HG03175 (cell line): ENCODE data around the gene PHC2.

ENCODE experiments used
- ATAC-seq: cut with Tn5 transposase; IDR thresholded peaks from one replicate; pipeline ENCODE4 v1.9.1; 2021; ENCODE audit warnings: mild to moderate bottlenecking, moderate library complexity; ENCODE audit not compliant: unreplicated experiment

The PHC2 gene

GRCh38 chr1:33373606-33374005 lies 57.3 kb downstream of the PHC2 start:
- ATAC-seq = no peak

- ATAC-seq = no peak
Measured at GRCh38 chr1:33372677-33373076, 58.2 kb downstream of the PHC2 start.

- ATAC-seq = no peak
Measured at GRCh38 chr1:33372162-33372561, 58.7 kb downstream of the PHC2 start.

DNA sequence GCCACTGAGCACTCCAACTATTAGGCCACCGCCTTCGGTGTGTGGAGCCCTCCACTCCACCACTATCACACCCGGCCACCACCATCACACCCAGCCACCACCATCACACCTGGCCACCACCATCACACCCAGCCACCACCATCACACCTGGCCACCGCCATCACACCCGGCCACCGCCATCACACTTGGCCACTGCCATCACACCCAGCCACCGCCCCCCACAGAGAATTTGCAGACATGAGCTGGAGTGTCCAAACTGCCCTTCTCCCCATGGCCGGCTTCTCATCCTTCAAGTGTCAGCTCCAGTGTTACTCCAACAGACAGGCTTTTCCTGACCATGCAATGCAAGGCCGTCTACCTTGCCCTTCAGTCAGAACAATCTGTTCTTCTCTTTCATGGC lies 59.6 kb downstream of the PHC2 start:
- no peak for ATAC-seq

DNA sequence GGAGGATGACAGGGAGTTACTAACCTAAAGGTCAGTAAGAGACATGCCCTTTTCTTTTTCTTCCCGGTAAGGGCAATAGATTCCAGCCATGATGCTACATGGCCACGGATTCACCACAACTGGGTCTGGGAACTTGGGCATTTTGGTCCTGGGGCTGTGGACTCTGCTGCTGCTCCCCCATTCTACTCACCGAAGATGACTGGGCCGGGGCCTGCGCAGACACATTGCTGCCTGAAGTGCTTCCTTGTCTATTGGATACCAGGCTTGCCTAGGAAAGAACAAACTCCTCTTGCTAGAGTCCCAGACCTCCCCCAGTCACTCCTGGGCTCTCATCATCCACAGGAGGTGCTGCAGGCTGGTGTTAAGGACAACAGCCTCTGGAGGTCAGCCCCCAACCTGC lies 60.1 kb downstream of the PHC2 start:
- ATAC-seq = no peak

DNA sequence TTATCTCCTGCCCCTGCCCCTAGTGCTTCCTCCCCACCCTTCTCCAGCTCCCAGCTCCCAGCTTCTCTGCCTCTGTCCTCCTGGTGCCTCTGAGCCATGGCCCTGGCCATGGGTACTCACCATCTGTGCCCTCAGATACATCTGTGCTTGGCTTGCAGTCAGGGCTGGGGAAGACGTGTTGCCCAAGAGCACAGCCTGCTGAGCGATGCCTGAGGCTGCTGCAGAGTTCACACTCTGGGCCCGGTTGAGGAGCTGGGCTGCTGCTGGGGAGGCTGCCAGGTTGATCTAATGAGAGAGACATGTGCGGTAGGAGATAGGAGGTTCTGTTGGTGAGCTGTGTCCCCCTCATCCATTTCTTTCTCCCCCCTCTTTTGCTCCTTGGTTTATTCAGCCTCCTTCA lies 60.6 kb downstream of the PHC2 start:
- ATAC-seq = no peak

DNA sequence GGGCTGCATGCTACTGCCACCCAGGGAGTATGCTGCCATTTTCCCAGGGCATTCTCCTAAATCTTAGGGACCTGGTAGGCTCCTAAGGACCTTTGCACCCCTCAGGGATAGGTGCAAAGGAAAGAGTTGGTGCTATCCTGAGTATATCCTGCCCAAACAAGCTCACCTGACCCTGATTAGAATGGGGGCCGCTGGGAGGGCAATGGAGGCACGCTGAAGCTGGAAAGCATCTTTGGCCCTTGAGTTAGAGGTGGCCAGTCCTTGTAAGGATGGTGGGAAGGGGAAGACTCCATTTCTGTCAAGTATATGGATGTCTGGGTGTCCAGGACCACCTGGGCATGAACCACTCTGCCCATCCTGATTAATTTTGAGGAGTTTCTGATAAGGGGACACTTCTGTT lies 61.1 kb downstream of the PHC2 start:
- ATAC-seq = no peak

DNA sequence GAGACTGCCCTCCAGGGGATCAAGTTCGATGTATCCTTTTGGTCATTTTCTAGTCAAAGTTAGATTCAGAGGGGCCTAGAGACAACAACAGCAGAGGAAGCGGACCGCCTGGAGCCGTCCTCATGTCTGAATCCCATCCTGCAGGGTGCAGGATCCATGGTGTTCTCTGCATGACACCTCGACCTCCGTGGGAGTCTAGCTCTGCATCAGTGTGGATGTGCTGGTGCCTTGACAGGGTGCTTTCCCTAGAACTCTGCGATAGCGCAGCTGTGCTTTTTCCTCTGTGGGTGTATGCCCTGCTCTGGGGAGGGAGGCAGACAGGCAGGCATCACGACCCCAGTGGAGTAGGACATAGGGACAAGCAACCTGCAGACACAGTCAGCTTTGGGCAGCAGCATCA lies 61.8 kb downstream of the PHC2 start:
- ATAC-seq = no peak

DNA sequence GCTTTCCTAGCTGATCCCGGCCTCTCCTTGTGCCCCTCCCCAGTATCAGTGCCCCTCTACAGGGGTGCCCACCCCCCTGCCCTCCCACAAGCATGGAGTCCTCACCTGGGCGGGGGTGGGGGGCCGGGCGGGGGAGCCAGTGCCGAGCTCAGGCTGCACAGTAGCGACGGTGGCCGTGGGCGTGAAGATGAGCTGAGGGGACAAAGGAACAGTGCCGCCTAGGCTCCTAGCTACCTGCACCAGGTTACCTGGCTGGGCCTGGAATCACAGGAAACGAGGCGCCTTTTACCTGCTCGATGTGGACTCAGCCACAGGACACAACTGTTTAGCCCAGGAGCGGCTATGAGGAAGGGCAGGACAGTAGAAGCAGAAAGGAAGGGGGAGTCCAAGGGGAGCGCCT lies 62.5 kb downstream of the PHC2 start:
- ATAC-seq = no peak

DNA sequence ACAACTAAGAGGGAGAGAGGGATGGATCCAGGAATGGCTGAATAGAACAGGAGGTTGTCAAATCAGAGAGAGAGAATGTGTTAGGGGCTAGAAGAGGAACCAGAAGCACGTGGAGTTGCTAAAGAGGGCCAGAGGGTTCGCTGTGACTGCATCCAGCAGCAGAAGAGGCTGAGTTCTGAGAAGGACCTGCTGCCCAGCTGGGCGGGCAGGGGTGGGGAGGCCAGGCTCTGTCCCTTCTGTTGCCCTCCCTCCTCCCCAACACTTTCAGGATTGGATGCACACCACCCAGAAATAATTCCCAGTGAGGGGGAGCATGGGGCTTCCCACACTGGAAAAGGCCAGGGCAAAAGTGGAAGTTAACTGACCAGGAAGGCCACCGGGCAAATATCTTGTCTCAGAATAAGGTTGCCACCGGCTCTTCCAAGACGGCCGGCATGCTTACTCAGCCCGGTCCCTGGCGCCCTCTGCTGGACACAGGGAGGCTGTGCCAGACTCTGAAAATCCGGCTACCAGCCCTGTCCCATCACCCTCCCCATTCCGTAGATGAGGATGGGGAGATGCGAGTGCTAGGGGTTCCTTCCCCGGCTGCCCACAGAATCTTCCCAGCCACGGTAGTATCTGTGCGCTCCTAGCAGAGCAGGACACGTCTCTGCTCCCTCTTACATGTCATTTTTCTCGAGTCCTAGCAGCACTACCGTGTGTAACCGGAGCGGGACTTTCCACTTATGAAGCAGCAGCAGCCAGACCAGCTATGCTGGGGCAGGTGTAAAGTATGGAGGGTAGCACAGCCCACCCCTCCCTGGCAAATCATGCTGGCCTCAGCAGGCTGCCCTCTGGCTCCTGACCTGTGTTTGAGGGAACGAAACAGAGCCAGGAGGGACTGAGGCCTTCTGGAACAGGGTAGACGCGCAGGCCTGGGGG lies 63.1 kb downstream of the PHC2 start:
- no peak for ATAC-seq

- ATAC-seq = no peak
Measured at GRCh38 chr1:33366762-33367484, 64.0 kb downstream of the PHC2 start.

DNA sequence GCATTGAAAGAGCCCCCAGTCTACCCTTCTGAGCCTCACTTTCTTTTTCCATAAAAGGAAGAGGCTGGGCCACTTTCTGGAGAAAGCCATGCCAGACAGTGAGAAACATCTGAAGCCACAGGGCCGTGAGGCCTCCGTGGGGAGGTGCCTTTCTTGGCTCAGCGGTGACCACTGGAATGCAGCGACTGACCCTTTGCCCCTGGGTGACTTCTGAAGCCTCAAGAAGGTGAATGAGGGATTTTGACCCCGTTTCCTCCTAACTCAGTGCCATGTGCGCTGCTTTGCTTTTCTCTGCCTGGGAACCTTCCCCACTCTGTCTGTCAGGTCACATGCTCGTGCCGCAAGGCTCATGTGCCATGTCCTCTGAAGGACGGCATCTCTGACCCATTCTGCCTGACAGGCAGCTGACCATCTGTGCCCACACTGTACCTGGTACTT lies 65.3 kb downstream of the PHC2 start:
- no peak for ATAC-seq

DNA sequence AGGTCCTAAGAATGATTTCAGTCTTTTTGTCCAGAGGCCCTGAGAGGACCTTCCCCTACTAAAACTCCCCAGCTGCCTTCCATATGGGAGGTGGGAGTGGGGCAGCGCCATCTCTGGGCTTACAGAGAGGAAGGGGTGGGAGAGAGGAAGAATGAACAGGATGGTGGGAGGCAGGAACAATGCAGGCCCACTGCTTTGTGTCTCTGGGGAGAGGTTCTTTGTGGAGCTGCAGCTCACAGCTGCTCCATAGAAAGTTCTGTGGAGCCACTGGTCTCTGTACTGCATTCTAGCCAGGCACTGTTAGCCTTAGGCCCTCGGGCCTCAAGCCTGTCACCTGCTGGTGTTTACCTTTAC lies 66.4 kb downstream of the PHC2 start:
- ATAC-seq = no peak

GRCh38 chr1:33363470-33363861 lies 67.4 kb downstream of the PHC2 start:
- no peak for ATAC-seq

DNA sequence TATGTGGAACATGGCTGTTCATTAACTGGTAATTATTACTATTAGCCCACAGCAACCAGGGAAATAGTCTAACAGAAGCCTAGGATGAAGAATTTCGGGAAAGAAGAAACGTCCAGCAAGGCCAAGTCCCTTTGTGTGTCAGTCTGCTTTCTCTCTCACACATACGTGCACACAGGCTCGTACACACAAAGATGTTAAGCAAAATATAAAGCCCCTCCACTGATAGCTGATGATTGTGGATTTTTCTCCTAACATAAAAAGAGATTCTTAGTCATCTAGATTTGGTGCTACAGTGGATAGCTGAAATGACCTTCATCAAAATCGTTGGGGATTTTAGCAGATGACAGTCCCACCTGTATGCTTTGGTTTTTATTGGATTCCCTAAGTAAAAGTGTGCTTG lies 67.9 kb downstream of the PHC2 start:
- ATAC-seq = no peak

GRCh38 chr1:33361532-33362235 lies 69.2 kb downstream of the PHC2 start:
- ATAC-seq = no peak

GRCh38 chr1:33360367-33360766 lies 70.5 kb downstream of the PHC2 start:
- ATAC-seq = no peak

DNA sequence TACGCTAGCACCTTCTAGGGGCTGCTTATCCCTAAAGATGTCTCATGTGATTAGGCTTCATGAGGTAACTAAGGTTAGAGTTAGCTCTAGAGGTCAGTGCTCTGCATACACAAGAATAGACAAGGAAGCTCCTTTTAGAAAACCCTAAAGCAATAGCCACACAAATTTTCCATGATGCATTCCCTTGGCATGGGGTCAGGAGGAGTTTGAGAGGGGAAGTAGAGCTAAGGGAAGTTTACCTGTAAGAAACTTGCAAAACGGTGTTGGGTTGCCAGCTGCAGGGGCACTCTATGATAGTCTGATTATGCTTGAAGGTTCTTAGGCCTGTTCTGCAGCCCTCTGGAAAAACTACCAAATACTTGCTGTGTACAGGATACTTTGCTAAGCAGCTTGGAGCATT lies 71.0 kb downstream of the PHC2 start:
- no peak for ATAC-seq

- no peak for ATAC-seq
Measured at GRCh38 chr1:33358795-33359503, 71.9 kb downstream of the PHC2 start.

GRCh38 chr1:33358114-33358794 lies 72.6 kb downstream of the PHC2 start:
- ATAC-seq = no peak

DNA sequence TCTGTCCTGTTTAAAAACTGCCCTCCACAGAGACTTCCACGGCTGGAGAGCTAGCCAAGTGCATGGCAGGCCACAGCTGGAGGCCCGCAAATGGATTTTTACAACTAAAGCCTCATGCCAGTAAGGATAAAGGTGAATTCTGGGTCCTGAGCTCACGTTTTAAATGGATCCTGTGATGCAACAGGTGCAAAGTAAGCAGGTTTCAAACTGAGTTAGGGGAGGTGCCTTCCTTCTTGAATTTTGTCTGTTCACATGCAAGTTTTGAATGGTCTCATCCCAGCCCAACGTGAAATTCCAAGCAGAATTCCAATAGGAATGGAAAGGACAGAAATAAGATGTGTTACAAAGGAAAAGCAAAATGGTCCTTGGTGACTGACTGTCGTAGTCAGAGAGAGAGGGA lies 73.8 kb downstream of the PHC2 start:
- no peak for ATAC-seq
